Muscle layer of colon (tissue), 2 donors: ENCODE data around the gene SLC35G1.

ENCODE experiments used
- H3K27ac ChIP-seq: one replicate; pipeline ENCODE4 v1.7.0; 2013; ENCODE audit warnings: low read depth, mild to moderate bottlenecking, low read length, moderate library complexity
- H3K27me3 ChIP-seq, 2 donors: one replicate each; pipeline ENCODE4 v1.7.0; 2013; ENCODE audit warnings: low read length in 2 of 2, mild to moderate bottlenecking in 2 of 2; ENCODE audit not compliant: insufficient read depth in 2 of 2, control insufficient read depth in 1 of 2
- H3K36me3 ChIP-seq: one replicate; pipeline ENCODE4 v1.7.0; 2013; ENCODE audit warnings: mild to moderate bottlenecking, low read length; ENCODE audit not compliant: insufficient read depth
- H3K4me1 ChIP-seq: one replicate; pipeline ENCODE4 v1.7.0; 2013; ENCODE audit warnings: mild to moderate bottlenecking, low read length; ENCODE audit not compliant: insufficient read depth
- H3K4me3 ChIP-seq, 2 donors: one replicate each; pipeline ENCODE4 v1.7.0; 2013; ENCODE audit warnings: low read length in 2 of 2, low read depth in 1 of 2, mild to moderate bottlenecking in 1 of 2, moderate library complexity in 1 of 2
- H3K9ac ChIP-seq: one replicate; pipeline ENCODE4 v1.7.0; 2013; ENCODE audit warnings: low read length
- H3K9me3 ChIP-seq: one replicate; pipeline ENCODE4 v1.7.0; 2013; ENCODE audit warnings: mild to moderate bottlenecking, low read length
- donor health status: abdominal sarcoma.
- donor health status: Adenocarcinoma of cecum.

Gene SLC35G1

DNA sequence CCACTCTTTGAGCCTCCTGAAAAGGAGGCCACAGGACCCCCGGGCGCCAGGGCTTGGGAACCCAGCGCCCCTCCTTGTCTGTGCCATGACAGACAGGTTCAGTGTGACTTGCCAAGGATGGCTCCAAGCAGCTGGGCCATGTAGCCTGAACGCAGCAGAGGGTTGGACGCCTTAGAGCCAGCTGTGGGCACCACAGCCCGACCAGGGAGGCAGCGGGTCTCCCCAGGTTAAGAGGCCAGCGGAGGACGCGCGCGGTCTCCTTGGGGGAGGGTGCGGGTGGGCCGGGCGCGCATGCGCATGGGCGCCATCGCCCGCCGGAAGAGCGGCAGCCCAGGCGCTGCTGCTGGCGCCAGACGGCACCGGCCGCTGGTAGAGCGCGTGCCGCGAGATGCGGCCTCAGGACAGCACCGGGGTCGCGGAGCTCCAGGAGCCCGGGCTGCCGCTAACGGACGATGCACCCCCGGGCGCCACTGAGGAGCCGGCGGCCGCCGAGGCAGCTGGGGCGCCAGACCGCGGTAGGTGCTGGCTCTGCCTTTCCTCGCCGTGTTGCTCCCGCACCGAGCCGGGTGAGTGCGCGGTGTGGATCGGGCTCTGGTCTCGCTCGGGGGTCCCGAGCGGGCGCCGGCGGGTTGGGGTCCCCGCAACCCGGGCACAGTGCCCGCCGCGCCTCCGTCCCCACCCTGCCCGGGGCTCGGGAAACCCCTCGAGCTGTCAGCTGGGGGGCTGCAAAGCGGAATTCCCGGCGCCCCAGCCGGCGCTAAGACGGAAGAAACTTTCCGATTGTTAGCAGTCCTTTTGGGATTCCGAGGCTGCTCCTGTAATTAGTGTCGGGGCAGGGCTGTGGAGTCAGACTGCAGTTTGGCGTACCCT is at the start of gene SLC35G1:
Gene SLC35G1 (plus strand): TSS at position 333 of the 870 bp plus-strand sequence. CDS start 56 bp downstream, at position 389.
- H3K9ac ChIP-seq = peak within 1 kb of the TSS; percentile 42
- peak within 1 kb of the TSS; percentile 74 for H3K27ac ChIP-seq
- no peaks in the 10 kb centered on the region for H3K27me3 ChIP-seq
- H3K36me3 ChIP-seq = no peaks in the 10 kb centered on the region
- H3K4me1 ChIP-seq = peaks cover 9% of the 10 kb centered on the region
- no peaks in the 10 kb centered on the region for H3K9me3 ChIP-seq
- peak within 1 kb of the TSS; percentile 80 to 86 for H3K4me3 ChIP-seq

DNA sequence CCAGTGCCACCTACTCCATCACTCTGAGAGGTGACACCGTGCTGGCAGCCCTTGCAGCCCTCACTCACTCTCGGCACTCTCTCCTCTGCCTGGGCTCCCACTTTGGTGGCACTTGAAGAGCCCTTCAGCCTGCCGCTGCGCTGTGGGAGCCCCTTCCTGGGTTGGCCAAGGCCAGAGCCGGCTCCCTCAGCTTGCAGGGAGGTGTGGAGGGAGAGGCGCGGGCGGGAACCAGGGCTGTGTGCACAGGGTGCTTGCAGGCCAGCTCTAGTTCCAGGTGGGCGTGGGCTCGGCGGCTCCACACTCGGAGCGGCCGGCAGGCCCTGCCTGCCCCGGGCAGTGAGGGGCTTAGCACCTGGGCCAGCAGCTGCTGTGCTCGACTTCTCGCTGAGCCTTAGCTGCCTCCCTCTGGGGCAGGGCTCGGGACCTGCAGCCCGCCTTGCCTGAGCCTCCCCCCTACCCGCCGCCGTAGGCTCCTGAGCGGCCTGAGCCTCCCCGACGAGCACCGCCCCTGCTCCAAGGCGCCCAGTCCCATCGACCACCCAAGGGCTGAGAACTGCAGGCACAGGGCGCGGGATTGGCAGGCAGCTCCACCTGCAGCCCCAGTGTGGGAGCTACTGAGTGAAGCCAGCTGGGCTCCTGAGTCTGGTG is 48.7 kb upstream of the SLC35G1 start:
- Histone ChIP-seq H3K27me3 (no peaks in the 10 kb centered on the region), H3K4me3 (no peak overlapping the region), H3K27ac (no peak overlapping the region), H3K4me1 (no peaks in the 10 kb centered on the region), H3K9ac (no peak overlapping the region), H3K36me3 (no peaks in the 10 kb centered on the region), H3K9me3 (no peaks in the 10 kb centered on the region)

GRCh38 chr10:93849593-93849992 is 44.2 kb upstream of the SLC35G1 start:
- Histone ChIP-seq H3K9me3 (no peaks in the 10 kb centered on the region), H3K9ac (no peak overlapping the region), H3K4me1 (no peaks in the 10 kb centered on the region), H3K4me3 (no peak overlapping the region), H3K27me3 (no peaks in the 10 kb centered on the region), H3K36me3 (no peaks in the 10 kb centered on the region), H3K27ac (no peak overlapping the region)

DNA sequence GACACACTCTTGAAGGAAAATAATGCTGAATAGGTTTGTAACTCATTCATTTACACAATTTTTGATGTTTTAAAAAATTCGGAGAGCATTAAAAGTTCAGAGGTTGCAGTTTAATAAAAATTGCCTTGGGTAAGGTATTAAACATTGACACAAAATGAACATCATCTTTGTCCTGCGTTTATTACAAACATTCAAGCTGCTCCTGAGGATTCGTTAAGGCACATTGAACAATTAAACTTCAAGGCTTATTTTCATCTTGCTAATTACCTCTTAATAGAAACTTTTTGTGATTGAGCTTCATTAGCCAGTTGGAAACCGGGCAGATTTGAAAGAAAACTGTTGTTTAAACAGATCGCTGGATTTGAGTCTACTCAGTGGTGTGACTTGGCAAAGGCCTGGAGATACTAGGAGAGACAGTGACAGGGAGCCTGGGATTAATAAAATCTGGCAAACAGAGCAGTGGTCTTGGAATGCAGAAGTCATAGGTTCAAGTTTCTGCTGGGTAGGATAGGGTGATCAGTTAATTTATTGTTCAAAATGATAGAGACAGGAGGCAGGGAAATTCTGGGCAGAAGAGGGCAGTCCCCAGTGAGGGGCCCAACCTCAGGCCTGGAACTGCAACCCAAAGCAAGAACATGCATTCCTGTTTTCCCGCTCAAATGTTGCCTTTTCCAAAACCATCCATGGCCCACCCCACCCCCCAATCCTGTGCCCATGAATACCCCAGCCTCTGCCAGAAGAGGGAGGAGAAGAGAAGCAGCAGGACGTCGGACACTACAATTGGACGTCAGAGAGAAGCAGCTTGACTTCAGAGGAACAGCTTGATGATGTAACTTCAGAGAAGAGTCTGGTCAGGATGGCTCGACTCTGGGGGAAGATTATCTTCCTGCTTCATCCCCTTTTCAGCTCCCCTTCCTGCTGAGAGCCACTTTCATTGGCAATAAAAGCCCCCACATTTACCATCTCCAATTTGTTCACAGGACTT is 43.5 kb upstream of the SLC35G1 start:
- H3K9me3 ChIP-seq = no peaks in the 10 kb centered on the region
- no peaks in the 10 kb centered on the region for H3K4me1 ChIP-seq
- H3K9ac ChIP-seq = no peak overlapping the region
- no peak overlapping the region for H3K27ac ChIP-seq
- H3K36me3 ChIP-seq = no peaks in the 10 kb centered on the region
- H3K4me3 ChIP-seq = no peak overlapping the region
- H3K27me3 ChIP-seq = no peaks in the 10 kb centered on the region

DNA sequence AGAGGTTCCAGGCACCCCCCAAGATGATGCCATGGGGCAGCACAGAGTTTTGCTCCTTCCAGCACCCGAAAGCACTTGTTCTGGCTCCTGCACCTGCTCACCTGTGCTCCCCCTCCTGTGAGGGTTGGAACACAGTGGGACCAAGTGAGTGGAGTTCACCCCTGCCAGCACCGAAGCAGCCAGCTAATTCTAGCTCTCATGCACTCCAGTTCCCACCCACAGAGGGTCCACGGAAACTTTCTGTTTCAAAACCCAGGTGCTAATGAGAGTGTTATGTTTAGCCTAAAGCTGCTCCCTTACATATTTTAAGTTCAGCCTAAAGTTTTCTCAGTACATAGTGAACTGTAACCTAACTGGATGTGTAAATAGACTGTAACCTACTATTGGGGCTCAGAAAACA is 42.6 kb upstream of the SLC35G1 start:
- H3K9me3 ChIP-seq = no peaks in the 10 kb centered on the region
- H3K36me3 ChIP-seq = no peaks in the 10 kb centered on the region
- no peaks in the 10 kb centered on the region for H3K27me3 ChIP-seq
- H3K4me1 ChIP-seq = no peaks in the 10 kb centered on the region
- H3K27ac ChIP-seq = no peak overlapping the region
- no peak overlapping the region for H3K4me3 ChIP-seq
- no peak overlapping the region for H3K9ac ChIP-seq

DNA sequence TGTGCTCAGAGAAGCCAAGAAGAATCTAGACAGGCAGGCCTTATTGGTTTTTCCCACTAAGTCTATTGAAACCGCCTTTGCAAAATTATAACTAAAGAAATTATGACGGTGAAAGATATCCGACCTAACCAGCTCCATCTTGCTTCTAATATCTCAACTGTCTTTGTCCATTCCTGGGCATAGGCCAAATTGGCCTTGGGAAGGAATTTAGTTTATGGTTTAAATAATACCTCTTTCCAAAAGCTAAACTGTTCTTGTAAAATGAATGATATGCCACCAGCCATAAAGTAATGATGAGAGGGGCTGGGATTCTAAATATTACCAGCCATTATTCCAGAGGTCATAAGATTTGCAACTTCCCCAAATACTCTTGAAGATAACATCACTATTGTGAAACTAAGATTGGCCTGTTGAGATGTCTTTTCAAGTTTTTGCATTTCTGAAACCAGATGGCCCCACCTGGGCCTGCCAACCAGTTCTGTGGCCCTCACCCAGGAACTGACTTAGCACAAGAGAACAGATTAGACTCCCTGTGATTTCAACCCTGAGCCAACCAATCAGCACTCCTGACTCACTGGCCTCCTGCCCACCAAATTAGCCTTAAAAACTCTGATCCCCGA is 41.2 kb upstream of the SLC35G1 start:
- Histone ChIP-seq H3K4me3 (no peak overlapping the region), H3K9ac (no peak overlapping the region), H3K27ac (no peak overlapping the region), H3K9me3 (no peaks in the 10 kb centered on the region), H3K4me1 (no peaks in the 10 kb centered on the region), H3K27me3 (no peaks in the 10 kb centered on the region), H3K36me3 (no peaks in the 10 kb centered on the region)

- no peaks in the 10 kb centered on the region for H3K27me3 ChIP-seq
- H3K4me3 ChIP-seq = no peak overlapping the region
- no peaks in the 10 kb centered on the region for H3K4me1 ChIP-seq
- H3K36me3 ChIP-seq = no peaks in the 10 kb centered on the region
- H3K9me3 ChIP-seq = no peaks in the 10 kb centered on the region
- no peak overlapping the region for H3K9ac ChIP-seq
- no peak overlapping the region for H3K27ac ChIP-seq
Observed at GRCh38 chr10:93854975-93855374, 38.8 kb upstream of the SLC35G1 start.

DNA sequence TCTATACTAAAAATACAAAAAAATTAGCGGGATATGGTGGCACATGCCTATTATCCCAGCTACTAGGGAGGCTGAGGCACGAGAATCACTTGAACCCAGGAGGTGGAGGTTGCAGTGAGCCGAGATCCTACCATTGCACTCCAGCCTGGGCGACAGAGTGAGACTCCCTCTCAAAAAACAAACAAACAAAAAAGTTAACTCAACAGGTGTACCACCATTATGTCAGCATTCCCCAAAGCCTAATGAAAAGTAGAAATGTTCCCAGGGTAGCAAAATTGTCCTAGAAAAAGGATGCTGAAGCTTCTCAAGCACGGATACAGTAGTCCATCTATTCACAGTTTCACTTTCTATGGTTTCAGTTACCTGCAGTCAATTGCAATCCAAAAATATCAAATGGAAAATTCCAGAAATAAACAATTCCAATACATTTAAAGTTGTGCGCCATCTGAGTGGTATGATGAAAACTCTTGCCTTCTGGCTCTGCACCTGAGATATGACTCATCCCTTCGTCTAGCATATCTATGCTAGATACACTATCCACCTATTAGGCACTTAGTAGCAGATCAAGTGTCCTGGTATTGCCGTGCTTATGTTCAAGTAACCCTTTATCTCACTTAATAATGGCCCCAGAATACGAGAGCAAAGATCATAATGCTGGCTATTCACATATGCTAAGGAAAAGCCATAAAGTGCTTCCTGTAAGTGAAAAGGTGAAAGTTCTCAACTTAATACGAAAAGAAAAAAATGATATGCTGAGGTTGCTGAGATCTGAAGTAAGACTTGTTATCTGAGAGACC is 37.2 kb upstream of the SLC35G1 start:
- Histone ChIP-seq H3K4me1 (no peaks in the 10 kb centered on the region), H3K27ac (no peak overlapping the region), H3K4me3 (no peak overlapping the region)

GRCh38 chr10:93859049-93859655 is 34.6 kb upstream of the SLC35G1 start:
- no peaks in the 10 kb centered on the region for H3K36me3 ChIP-seq
- no peaks in the 10 kb centered on the region for H3K27me3 ChIP-seq
- H3K4me3 ChIP-seq = no peak overlapping the region
- H3K27ac ChIP-seq = no peak overlapping the region
- H3K9ac ChIP-seq = no peak overlapping the region
- H3K9me3 ChIP-seq = no peaks in the 10 kb centered on the region
- H3K4me1 ChIP-seq = no peaks in the 10 kb centered on the region

More for the DNA sequence above, 37.2 kb upstream of the SLC35G1 start:
- Histone ChIP-seq H3K36me3 (no peaks in the 10 kb centered on the region), H3K9me3 (no peaks in the 10 kb centered on the region), H3K27me3 (no peaks in the 10 kb centered on the region), H3K9ac (no peak overlapping the region)

DNA sequence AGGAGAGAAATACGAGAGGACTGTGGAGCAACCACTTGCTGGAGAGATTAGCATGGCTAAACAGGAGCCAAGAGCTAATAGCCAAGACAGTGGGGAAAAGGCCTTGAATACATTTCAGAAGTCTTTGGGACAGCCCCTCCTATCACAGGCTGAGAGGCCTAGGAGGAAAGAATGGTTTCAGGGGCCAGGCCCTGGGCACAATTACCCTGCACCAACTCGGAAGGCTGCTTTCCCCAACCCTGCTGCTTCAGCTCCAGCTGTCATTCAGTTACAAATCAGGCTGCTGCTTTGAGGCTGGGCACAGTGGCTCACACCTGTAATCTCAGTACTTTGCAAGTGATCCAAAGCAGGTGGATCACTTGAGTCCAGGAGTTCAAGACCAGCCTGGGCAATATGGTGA is 32.0 kb upstream of the SLC35G1 start:
- no peaks in the 10 kb centered on the region for H3K27me3 ChIP-seq

More for the DNA sequence above, 32.0 kb upstream of the SLC35G1 start:
- Histone ChIP-seq H3K9ac (no peak overlapping the region), H3K27ac (no peak overlapping the region), H3K9me3 (no peaks in the 10 kb centered on the region), H3K36me3 (no peaks in the 10 kb centered on the region), H3K4me1 (no peaks in the 10 kb centered on the region), H3K4me3 (no peak overlapping the region)
